ENCODE measurements around the gene RAB26.

Gene RAB26

DNA sequence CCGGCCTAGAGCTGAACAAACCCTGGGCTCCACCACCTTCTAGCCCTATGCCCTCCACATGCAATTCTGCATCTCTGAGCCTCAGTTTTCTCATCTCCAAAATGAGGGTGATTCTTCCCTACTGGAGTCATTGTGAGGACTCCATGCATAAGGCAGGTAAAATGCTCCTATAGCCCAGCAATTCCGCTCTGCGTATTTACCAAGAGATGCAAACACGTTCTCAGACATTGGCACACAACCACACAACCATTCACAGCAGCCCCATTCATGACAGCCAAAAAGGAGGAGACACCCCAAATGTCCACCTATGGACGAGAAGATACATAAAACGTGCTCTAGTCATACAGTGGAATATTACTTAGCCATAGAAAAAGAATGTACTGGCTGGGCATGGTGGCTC lies 51.9 kb downstream of the RAB26 start:
- DNase-seq = no peak

DNA sequence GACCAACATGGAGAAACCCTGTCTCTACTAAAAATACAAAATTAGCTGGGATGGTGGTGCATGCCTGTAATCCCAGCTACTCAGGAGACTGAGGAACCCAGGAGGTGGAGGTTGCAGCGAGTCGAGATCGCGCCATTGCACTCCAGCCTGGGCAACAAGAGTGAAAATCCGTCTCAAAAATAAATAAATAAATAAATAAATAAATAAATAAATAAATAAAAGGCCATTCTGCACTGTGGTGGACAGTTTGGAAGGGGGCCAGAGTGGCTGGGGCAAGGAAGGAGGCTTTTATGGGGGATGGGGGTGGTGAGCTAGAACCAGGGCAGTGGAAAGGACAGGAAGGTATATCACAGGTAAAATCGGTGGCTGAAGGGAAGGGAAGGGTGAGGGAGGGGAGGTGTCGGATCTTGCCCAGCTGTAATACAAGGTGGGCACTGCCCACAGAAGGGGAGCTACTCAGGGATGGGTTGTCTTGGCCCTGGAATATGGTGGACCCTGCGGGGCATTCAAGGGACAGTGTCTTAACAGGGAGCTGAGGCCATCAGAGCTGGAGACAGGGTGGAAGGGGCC lies 54.8 kb downstream of the RAB26 start:
- DNase-seq = peak; percentile 19

All from right hindlimb (tissue), 1 donor.